Neuronal stem cell (in vitro differentiated cells): ENCODE data around the gene DMD.

Source experiments
- DNase-seq: peaks from one replicate; pipeline ENCODE4 v3.0.0-alpha.2; 2013; ENCODE audit warnings: low spot score
- H2AFZ ChIP-seq: one replicate; pipeline ENCODE4 v1.6.1; 2013; ENCODE audit warnings: mild to moderate bottlenecking, low read length, inconsistent platforms
- H2AK5ac ChIP-seq: 2 replicates; pipeline ENCODE4 v1.6.1; 2013; ENCODE audit warnings: low read depth, mild to moderate bottlenecking, inconsistent platforms, low read length, moderate library complexity, mixed read lengths
- H2BK120ac ChIP-seq: 2 replicates; pipeline ENCODE4 v1.6.1; 2013; ENCODE audit warnings: low read depth, mild to moderate bottlenecking, inconsistent platforms, low read length, moderate library complexity, mixed read lengths
- H2BK12ac ChIP-seq: one replicate; pipeline ENCODE4 v1.6.1; 2013; ENCODE audit warnings: low read length, inconsistent platforms
- H2BK15ac ChIP-seq: 2 replicates; pipeline ENCODE4 v1.6.1; 2013; ENCODE audit warnings: mild to moderate bottlenecking, low read length, inconsistent platforms, mixed read lengths
- H2BK5ac ChIP-seq: one replicate; pipeline ENCODE4 v1.6.1; 2013; ENCODE audit warnings: inconsistent platforms, mild to moderate bottlenecking, low read length, moderate library complexity
- H3K14ac ChIP-seq: one replicate; pipeline ENCODE4 v1.6.1; 2013; ENCODE audit warnings: low read length, inconsistent platforms
- H3K18ac ChIP-seq: 2 replicates; pipeline ENCODE4 v1.6.1; 2013; ENCODE audit warnings: low read length, inconsistent platforms
- H3K23ac ChIP-seq: 2 replicates; pipeline ENCODE4 v1.6.1; 2013; ENCODE audit warnings: low read depth, mild to moderate bottlenecking, mixed read lengths, low read length, inconsistent platforms; ENCODE audit not compliant: poor library complexity
- H3K27ac ChIP-seq: replicated peaks from 3 replicates; pipeline ENCODE4 v1.5.1; 2013; ENCODE audit warnings: low read length, inconsistent platforms
- H3K27me3 ChIP-seq, 3 experiments: 2 replicates each; pipeline ENCODE4 v1.6.1; 2013; ENCODE audit warnings: low read length in 3 of 3, mild to moderate bottlenecking in 2 of 3, inconsistent platforms in 1 of 3, low read depth in 1 of 3, mixed read lengths in 1 of 3, moderate library complexity in 1 of 3; ENCODE audit not compliant: control insufficient read depth in 3 of 3, insufficient read depth in 3 of 3
- H3K36me3 ChIP-seq, 2 donors: replicated peaks in 1 of 2; 2 replicates each; pipeline ENCODE4 v1.6.1; 2013; ENCODE audit warnings: low read length in 2 of 2; ENCODE audit not compliant: control insufficient read depth in 2 of 2, insufficient read depth in 2 of 2
- H3K4ac ChIP-seq: 2 replicates; pipeline ENCODE4 v1.6.1; 2013; ENCODE audit warnings: inconsistent platforms, mild to moderate bottlenecking, low read length, moderate library complexity
- H3K4me1 ChIP-seq, 2 donors: 1 replicate in 1 of 2; 2 replicates in 1 of 2; pipeline ENCODE4 v1.6.1; 2013; ENCODE audit warnings: low read length in 2 of 2, low read depth in 1 of 2; ENCODE audit not compliant: control insufficient read depth in 2 of 2, insufficient read depth in 1 of 2
- H3K4me2 ChIP-seq: one replicate; pipeline ENCODE4 v1.6.1; 2013; ENCODE audit warnings: mild to moderate bottlenecking, low read length, inconsistent platforms; ENCODE audit not compliant: insufficient read depth, poor library complexity, severe bottlenecking
- H3K4me3 ChIP-seq, 2 donors: 2 replicates each; pipeline ENCODE4 v1.5.1; 2013; ENCODE audit warnings: low read length in 2 of 2, mild to moderate bottlenecking in 2 of 2, inconsistent platforms in 1 of 2, moderate library complexity in 1 of 2
- H3K79me1 ChIP-seq: one replicate; pipeline ENCODE4 v1.6.1; 2013; ENCODE audit warnings: low read depth, mild to moderate bottlenecking, inconsistent platforms, low read length, moderate library complexity
- H3K9ac ChIP-seq: one replicate; pipeline ENCODE4 v1.6.1; 2013; ENCODE audit warnings: mild to moderate bottlenecking, low read depth, low read length, inconsistent platforms; ENCODE audit not compliant: poor library complexity
- H3K9me3 ChIP-seq, 2 donors: replicated peaks in 1 of 2; 2 replicates each; pipeline versions ENCODE3 to v1.6.1; 2013; ENCODE audit warnings: low read length in 2 of 2, mild to moderate bottlenecking in 2 of 2, inconsistent platforms in 1 of 2, low read depth in 1 of 2, mixed read lengths in 1 of 2, moderate library complexity in 1 of 2; ENCODE audit not compliant: control insufficient read depth in 2 of 2, insufficient read depth in 1 of 2
- H4K8ac ChIP-seq: one replicate; pipeline ENCODE4 v1.6.1; 2013; ENCODE audit warnings: low read depth, mild to moderate bottlenecking, inconsistent platforms, low read length, moderate library complexity
- H4K91ac ChIP-seq: one replicate; pipeline ENCODE4 v1.6.1; 2013; ENCODE audit warnings: low read length, low read depth, mild to moderate bottlenecking, inconsistent platforms; ENCODE audit not compliant: poor library complexity
- WGBS, 2 donors: extraction: QIAGEN DNeasy Blood & Tissue Kit; methylation state at CpG; one replicate each; pipeline ENCODE4 v1.1.7; 2013; ENCODE audit warnings: missing lambda C conversion rate in 2 of 2, mixed read lengths in 1 of 2; ENCODE audit not compliant: insufficient read length in 2 of 2, insufficient replicate concordance in 1 of 2; ENCODE audit errors: extremely low coverage in 2 of 2; 5-methylcytosine and 5-hydroxymethylcytosine counted together

DMD gene

DNA sequence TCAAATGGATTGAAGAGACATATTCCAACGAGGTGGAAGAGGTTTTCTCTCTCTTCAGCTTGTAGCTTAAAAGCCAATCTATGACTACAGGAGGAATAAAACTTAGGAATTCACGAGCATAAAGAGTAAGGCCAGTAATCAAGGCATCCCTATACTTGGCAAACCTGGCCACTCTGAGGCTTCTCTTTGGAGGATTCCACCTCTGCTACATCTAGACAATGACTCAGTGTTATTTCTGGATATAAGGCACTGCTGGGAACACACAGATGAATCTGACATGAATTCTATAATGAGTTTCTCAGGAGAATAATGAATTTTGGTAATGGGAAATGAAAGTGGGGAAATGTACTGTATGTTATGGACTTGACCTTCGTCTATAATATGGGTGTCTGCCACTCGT, 1123.7 kb downstream of the DMD start:
- no peak overlapping the region for H3K4me3 ChIP-seq
- no peak overlapping the region for H3K23ac ChIP-seq
- no peak overlapping the region for H4K8ac ChIP-seq
- no peak overlapping the region for H2AFZ ChIP-seq
- H3K4ac ChIP-seq, result no peak overlapping the region
- no peak overlapping the region for H3K4me2 ChIP-seq
- H2BK120ac ChIP-seq, result no peak overlapping the region
- no peak overlapping the region for H2BK12ac ChIP-seq
- no CpG with 5 or more reads among the region's 4 CpGs for WGBS, 2 donors
- H3K27ac ChIP-seq, result no peak overlapping the region
- no peaks in the 10 kb centered on the region for H3K4me1 ChIP-seq
- H3K9ac ChIP-seq, result no peak overlapping the region
- H3K9me3 ChIP-seq, result no peaks in the 10 kb centered on the region
- H3K18ac ChIP-seq, result no peak overlapping the region
- no peaks in the 10 kb centered on the region for H3K79me1 ChIP-seq
- H2AK5ac ChIP-seq, result no peak overlapping the region
- no peaks in the 10 kb centered on the region for H3K36me3 ChIP-seq
- DNase-seq, result no peak
- H3K27me3 ChIP-seq, result no peaks in the 10 kb centered on the region
- H4K91ac ChIP-seq, result no peak overlapping the region
- no peak overlapping the region for H2BK5ac ChIP-seq
- H3K14ac ChIP-seq, result no peak overlapping the region
- H2BK15ac ChIP-seq, result no peak overlapping the region

DNA sequence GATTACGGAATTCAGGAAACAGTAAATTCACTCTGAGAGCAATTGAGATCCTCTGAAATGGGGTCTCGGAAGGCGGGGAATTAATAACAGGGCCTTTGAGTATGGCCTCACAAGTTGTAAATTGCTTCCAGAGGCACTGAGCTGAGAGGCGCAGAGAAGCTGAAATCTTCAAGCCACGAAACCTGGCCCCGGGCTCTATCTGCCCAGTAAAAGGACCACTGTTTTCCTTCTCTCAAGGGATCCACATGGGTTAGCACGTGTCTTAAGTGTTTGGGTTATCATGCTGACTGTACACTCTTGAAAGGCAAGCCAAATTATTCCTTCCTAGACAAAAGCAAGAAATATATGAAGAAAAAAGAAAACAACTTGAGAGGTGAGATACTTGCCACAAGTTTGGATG, 1126.6 kb downstream of the DMD start:
- Histone ChIP-seq H3K27ac (no peak overlapping the region), H2AK5ac (no peak overlapping the region), H3K4me3 (no peak overlapping the region), H3K9ac (no peak overlapping the region), H2BK120ac (no peak overlapping the region), H3K27me3 (no peaks in the 10 kb centered on the region), H2BK12ac (no peak overlapping the region), H3K14ac (no peak overlapping the region), H3K4me2 (no peak overlapping the region), H3K18ac (no peak overlapping the region), H2BK15ac (no peak overlapping the region), H3K23ac (no peak overlapping the region), H3K4ac (no peak overlapping the region), H3K36me3 (no peaks in the 10 kb centered on the region), H4K8ac (no peak overlapping the region), H4K91ac (no peak overlapping the region), H2BK5ac (no peak overlapping the region), H3K9me3 (no peaks in the 10 kb centered on the region), H3K4me1 (no peaks in the 10 kb centered on the region), H2AFZ (no peak overlapping the region), H3K79me1 (peaks cover 1% of the 10 kb centered on the region)
- no CpG with 5 or more reads among the region's 7 CpGs for WGBS, 2 donors
- DNase-seq, result no peak

DNA sequence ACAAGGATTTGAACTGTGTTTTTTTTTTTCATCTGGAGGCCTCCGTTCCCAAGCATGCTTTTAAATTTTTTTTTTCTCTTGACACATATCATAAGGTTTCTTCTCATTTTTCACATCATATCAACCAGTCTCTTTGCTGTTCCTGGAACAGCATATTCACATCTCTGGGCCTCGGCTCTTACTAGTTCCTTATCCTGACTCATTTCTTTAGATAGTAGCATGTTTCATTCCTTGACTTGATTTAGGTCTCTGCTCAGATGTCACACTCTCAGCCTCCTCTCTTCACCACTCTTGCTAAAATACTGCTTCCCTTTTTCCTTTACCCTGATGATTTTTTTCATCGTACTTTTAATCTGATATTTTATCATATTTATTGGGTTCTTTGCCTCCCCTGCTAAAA, 1163.1 kb downstream of the DMD start:
- H3K4me1 ChIP-seq, result no peaks in the 10 kb centered on the region
- no peaks in the 10 kb centered on the region for H3K79me1 ChIP-seq
- H3K4me2 ChIP-seq, result no peak overlapping the region
- H3K4me3 ChIP-seq, result no peak overlapping the region
- H2BK12ac ChIP-seq, result no peak overlapping the region
- H3K14ac ChIP-seq, result no peak overlapping the region
- H2BK15ac ChIP-seq, result no peak overlapping the region
- H4K91ac ChIP-seq, result no peak overlapping the region
- no peak overlapping the region for H2BK120ac ChIP-seq
- no peak overlapping the region for H3K27ac ChIP-seq
- no peak for DNase-seq
- no peak overlapping the region for H2AFZ ChIP-seq
- H3K36me3 ChIP-seq, result no peaks in the 10 kb centered on the region
- no peaks in the 10 kb centered on the region for H3K9me3 ChIP-seq
- no peak overlapping the region for H3K4ac ChIP-seq
- no peak overlapping the region for H3K18ac ChIP-seq
- no CpG with 5 or more reads among the region's 3 CpGs for WGBS, 2 donors
- H3K9ac ChIP-seq, result no peak overlapping the region
- H3K27me3 ChIP-seq, result no peaks in the 10 kb centered on the region
- H2BK5ac ChIP-seq, result no peak overlapping the region
- H2AK5ac ChIP-seq, result no peak overlapping the region
- no peak overlapping the region for H4K8ac ChIP-seq
- no peak overlapping the region for H3K23ac ChIP-seq

DNA sequence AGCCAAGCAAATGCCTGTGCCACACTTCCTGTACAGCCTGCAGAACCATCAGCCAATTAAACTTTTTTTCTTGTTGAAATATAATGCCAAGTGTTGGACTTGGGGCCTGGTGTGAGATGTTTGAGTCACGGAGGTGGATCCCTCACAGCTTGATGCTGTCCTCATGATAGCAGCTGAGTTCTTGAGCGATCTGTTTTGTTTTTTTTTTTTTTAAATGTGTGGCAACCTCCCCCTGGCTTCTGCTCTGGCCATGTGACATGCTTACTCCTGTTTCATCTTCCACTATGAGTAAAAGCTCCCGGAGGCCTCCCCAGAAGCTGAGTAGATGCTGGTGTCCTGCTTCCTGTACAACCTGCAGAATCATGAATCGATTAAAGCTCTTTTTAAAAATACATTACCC, 1166.2 kb downstream of the DMD start:
- no CpG with 5 or more reads among the region's 4 CpGs for WGBS, 2 donors
- Histone ChIP-seq H3K23ac (no peak overlapping the region), H2BK12ac (no peak overlapping the region)

More for the DNA sequence above, 1166.2 kb downstream of the DMD start:
- Histone ChIP-seq H2BK15ac (no peak overlapping the region), H2AK5ac (no peak overlapping the region), H2BK5ac (no peak overlapping the region), H3K4me1 (no peaks in the 10 kb centered on the region), H3K4ac (no peak overlapping the region), H3K27me3 (no peaks in the 10 kb centered on the region), H3K79me1 (no peaks in the 10 kb centered on the region), H3K9ac (no peak overlapping the region), H3K14ac (no peak overlapping the region), H4K8ac (no peak overlapping the region), H3K36me3 (no peaks in the 10 kb centered on the region), H4K91ac (no peak overlapping the region), H3K9me3 (no peaks in the 10 kb centered on the region), H3K4me2 (no peak overlapping the region), H2BK120ac (no peak overlapping the region), H3K27ac (no peak overlapping the region), H2AFZ (no peak overlapping the region), H3K4me3 (no peak overlapping the region), H3K18ac (no peak overlapping the region)
- no peak for DNase-seq
